ENCODE data around the gene CSGALNACT2.
A peak's percentile ranks its signal among the peaks of the same experiment; 100 is the strongest.
"Not testable (repeated sequence)": the region's sequence is repeated elsewhere in the genome, so short reads cannot be mapped to it uniquely, and the experiment has no call there.

CSGALNACT2 gene

GRCh38 chr10:43136995-43137716 is 1.1 kb upstream of the CSGALNACT2 start:
- Mint-ChIP-seq H3K27me3 (no peaks in the 10 kb centered on the region), H3K36me3 (peaks cover 5% of the 10 kb centered on the region), H3K4me1 (peaks cover 46% of the 10 kb centered on the region), H3K4me3 (peak overlapping the region; percentile 98), H3K27ac (peak overlapping the region; percentile 96), H3K9me3 (no peaks in the 10 kb centered on the region)
- ATAC-seq = no peak

- peaks cover 51% of the 10 kb centered on the region for H3K4me1 Mint-ChIP-seq
- H3K27ac Mint-ChIP-seq = peak overlapping the region; percentile 96
- no peaks in the 10 kb centered on the region for H3K9me3 Mint-ChIP-seq
- peak overlapping the region; percentile 98 for H3K4me3 Mint-ChIP-seq
- H3K36me3 Mint-ChIP-seq = peaks cover 5% of the 10 kb centered on the region
- H3K27me3 Mint-ChIP-seq = no peaks in the 10 kb centered on the region
- ATAC-seq = peak; percentile 25
Observed at GRCh38 chr10:43137717-43138020, 576 bp upstream of the CSGALNACT2 start.

- H3K9me3 Mint-ChIP-seq = no peaks in the 10 kb centered on the region
- ATAC-seq = peak; percentile 76
- H3K4me3 Mint-ChIP-seq = peak overlapping the region; percentile 96
- H3K4me1 Mint-ChIP-seq = peaks cover 61% of the 10 kb centered on the region
- H3K36me3 Mint-ChIP-seq = peaks cover 5% of the 10 kb centered on the region
- H3K27me3 Mint-ChIP-seq = no peaks in the 10 kb centered on the region
- peak overlapping the region; percentile 96 for H3K27ac Mint-ChIP-seq
Observed at GRCh38 chr10:43138757-43139241, 554 bp downstream of the CSGALNACT2 start.

- no peak for ATAC-seq
- Mint-ChIP-seq H3K27me3 (no peaks in the 10 kb centered on the region), H3K9me3 (no peaks in the 10 kb centered on the region), H3K36me3 (peaks cover 10% of the 10 kb centered on the region), H3K27ac (peak overlapping the region; percentile 96), H3K4me1 (peaks cover 80% of the 10 kb centered on the region), H3K4me3 (peak overlapping the region; percentile 52)
Observed at GRCh38 chr10:43141421-43141820, 3.2 kb downstream of the CSGALNACT2 start.

- H3K36me3 Mint-ChIP-seq = peaks cover 16% of the 10 kb centered on the region
- no peaks in the 10 kb centered on the region for H3K27me3 Mint-ChIP-seq
- H3K27ac Mint-ChIP-seq = no peak overlapping the region
- ATAC-seq = no peak
- peaks cover 65% of the 10 kb centered on the region for H3K4me1 Mint-ChIP-seq
- H3K9me3 Mint-ChIP-seq = no peaks in the 10 kb centered on the region
- no peak overlapping the region for H3K4me3 Mint-ChIP-seq
Observed at GRCh38 chr10:43145311-43145710, 7.1 kb downstream of the CSGALNACT2 start.

- not testable (repeated sequence) for H3K27me3 Mint-ChIP-seq, H3K27ac Mint-ChIP-seq, H3K4me3 Mint-ChIP-seq, ATAC-seq, H3K9me3 Mint-ChIP-seq
- H3K4me1 Mint-ChIP-seq = peaks cover 65% of the 10 kb centered on the region
- peaks cover 11% of the 10 kb centered on the region for H3K36me3 Mint-ChIP-seq
Observed at GRCh38 chr10:43145936-43146335, 7.7 kb downstream of the CSGALNACT2 start.

GRCh38 chr10:43151371-43151770 is 13.1 kb downstream of the CSGALNACT2 start:
- H3K4me3 Mint-ChIP-seq = no peak overlapping the region
- no peak overlapping the region for H3K27ac Mint-ChIP-seq
- H3K27me3 Mint-ChIP-seq = no peaks in the 10 kb centered on the region
- peaks cover 44% of the 10 kb centered on the region for H3K4me1 Mint-ChIP-seq
- ATAC-seq = no peak
- H3K36me3 Mint-ChIP-seq = peaks cover 13% of the 10 kb centered on the region
- H3K9me3 Mint-ChIP-seq = no peaks in the 10 kb centered on the region

GRCh38 chr10:43153901-43154300 is 15.7 kb downstream of the CSGALNACT2 start:
- Mint-ChIP-seq H3K4me1 (peaks cover 43% of the 10 kb centered on the region), H3K9me3 (no peaks in the 10 kb centered on the region), H3K27me3 (no peaks in the 10 kb centered on the region), H3K36me3 (peaks cover 18% of the 10 kb centered on the region), H3K27ac (no peak overlapping the region), H3K4me3 (no peak overlapping the region)
- no peak for ATAC-seq

GRCh38 chr10:43155221-43155620 is 17.0 kb downstream of the CSGALNACT2 start:
- H3K36me3 Mint-ChIP-seq = peaks cover 16% of the 10 kb centered on the region
- ATAC-seq = no peak
- no peaks in the 10 kb centered on the region for H3K9me3 Mint-ChIP-seq
- no peak overlapping the region for H3K4me3 Mint-ChIP-seq
- H3K4me1 Mint-ChIP-seq = peaks cover 43% of the 10 kb centered on the region
- no peaks in the 10 kb centered on the region for H3K27me3 Mint-ChIP-seq
- H3K27ac Mint-ChIP-seq = no peak overlapping the region

GRCh38 chr10:43155741-43156140 is 17.5 kb downstream of the CSGALNACT2 start:
- Mint-ChIP-seq H3K36me3 (peaks cover 18% of the 10 kb centered on the region), H3K4me3 (no peak overlapping the region), H3K4me1 (peaks cover 41% of the 10 kb centered on the region), H3K9me3 (no peaks in the 10 kb centered on the region), H3K27ac (no peak overlapping the region), H3K27me3 (no peaks in the 10 kb centered on the region)
- no peak for ATAC-seq

GRCh38 chr10:43156590-43157341 is 18.5 kb downstream of the CSGALNACT2 start:
- no peak for ATAC-seq
- no peak overlapping the region for H3K4me3 Mint-ChIP-seq
- no peaks in the 10 kb centered on the region for H3K27me3 Mint-ChIP-seq
- H3K4me1 Mint-ChIP-seq = peaks cover 41% of the 10 kb centered on the region
- peaks cover 28% of the 10 kb centered on the region for H3K36me3 Mint-ChIP-seq
- no peak overlapping the region for H3K27ac Mint-ChIP-seq
- no peaks in the 10 kb centered on the region for H3K9me3 Mint-ChIP-seq

GRCh38 chr10:43158636-43159035 is 20.4 kb downstream of the CSGALNACT2 start:
- Mint-ChIP-seq H3K4me3 (no peak overlapping the region), H3K27ac (no peak overlapping the region), H3K9me3 (no peaks in the 10 kb centered on the region), H3K4me1 (peaks cover 40% of the 10 kb centered on the region), H3K36me3 (peaks cover 43% of the 10 kb centered on the region), H3K27me3 (no peaks in the 10 kb centered on the region)
- no peak for ATAC-seq

- peak; percentile 83 for ATAC-seq
- Mint-ChIP-seq H3K27ac (peak overlapping the region; percentile 76), H3K4me3 (peak overlapping the region; percentile 2), H3K27me3 (no peaks in the 10 kb centered on the region), H3K4me1 (peaks cover 36% of the 10 kb centered on the region), H3K9me3 (no peaks in the 10 kb centered on the region), H3K36me3 (peaks cover 43% of the 10 kb centered on the region)
Observed at GRCh38 chr10:43160046-43160920, 22.0 kb downstream of the CSGALNACT2 start.

GRCh38 chr10:43160921-43161255 is 22.6 kb downstream of the CSGALNACT2 start:
- Mint-ChIP-seq H3K27me3 (no peaks in the 10 kb centered on the region), H3K9me3 (no peaks in the 10 kb centered on the region), H3K4me1 (peaks cover 30% of the 10 kb centered on the region), H3K4me3 (peak overlapping the region; percentile 2), H3K36me3 (peaks cover 40% of the 10 kb centered on the region), H3K27ac (peak overlapping the region; percentile 76)
- peak; percentile 84 for ATAC-seq

- Mint-ChIP-seq H3K27ac (no peak overlapping the region), H3K36me3 (peaks cover 32% of the 10 kb centered on the region), H3K27me3 (no peaks in the 10 kb centered on the region), H3K4me1 (peaks cover 16% of the 10 kb centered on the region), H3K4me3 (no peak overlapping the region), H3K9me3 (no peaks in the 10 kb centered on the region)
- ATAC-seq = no peak
Observed at GRCh38 chr10:43162604-43163003, 24.4 kb downstream of the CSGALNACT2 start.

All from stimulated activated memory B cell treated with anti-CD40 and anti-IgM and Interleukin-4, amounts not matched to agents 10 μg/mL and 1 μg/mL and 100 μg/mL, for 72 hours (primary cell).